ENCODE data around the gene RHEX.

RHEX gene

DNA sequence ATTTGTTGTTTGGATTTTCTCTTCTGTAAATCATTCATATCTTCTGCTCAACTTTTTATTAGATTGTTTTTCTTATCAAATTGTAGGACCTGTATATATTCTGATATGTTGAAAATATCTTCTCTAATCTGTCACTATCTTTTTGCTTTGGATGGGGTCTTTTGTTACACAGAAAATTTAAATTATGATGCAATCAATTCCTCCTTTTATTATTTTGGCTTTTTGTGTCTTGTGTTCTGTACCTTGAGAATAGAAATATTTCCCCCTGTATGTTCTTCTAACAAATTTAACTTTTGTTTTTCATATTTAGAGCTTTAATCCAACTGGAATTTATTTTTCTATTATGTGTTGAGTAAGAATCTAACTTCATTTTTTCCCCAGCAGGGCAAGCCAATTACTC lies 67.4 kb downstream of the RHEX start:
- DNase-seq, result no peak

DNA sequence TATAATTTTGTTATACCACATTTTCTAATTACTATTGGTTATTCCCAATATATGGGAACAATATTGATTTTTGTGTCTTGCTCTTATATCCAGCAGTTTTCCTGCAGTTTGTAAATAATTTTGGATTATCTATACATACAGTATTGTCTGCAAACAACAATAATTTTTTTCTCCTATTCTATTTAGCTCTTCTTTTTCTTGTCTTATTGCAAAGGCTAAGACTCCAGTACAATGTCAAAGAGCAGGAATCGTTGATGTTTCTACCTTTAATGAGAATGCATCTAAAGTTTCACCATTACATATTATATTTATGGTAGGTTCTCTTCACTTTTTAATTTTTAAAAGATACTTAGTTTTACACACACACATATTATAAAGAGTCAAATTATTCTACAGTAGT lies 68.3 kb downstream of the RHEX start:
- DNase-seq, result no peak

DNA sequence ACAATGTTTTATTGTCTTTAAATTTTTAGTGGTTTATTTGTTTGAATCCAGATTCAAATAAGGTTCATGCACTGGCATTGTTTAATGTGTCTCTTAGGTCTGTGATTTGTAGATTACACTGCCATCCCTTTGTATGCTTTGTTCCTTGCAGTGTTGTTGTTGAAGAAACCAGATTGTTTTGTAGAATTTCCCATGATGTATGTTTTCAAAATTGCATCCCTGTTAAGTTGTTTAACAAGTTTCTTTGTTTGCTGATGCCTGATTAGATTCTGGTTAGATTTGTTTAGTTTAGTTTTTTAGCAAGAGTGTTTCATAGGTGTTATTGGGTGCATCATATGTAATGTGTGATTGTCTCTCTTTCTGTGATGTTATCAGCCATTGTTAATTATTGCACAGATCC lies 69.7 kb downstream of the RHEX start:
- DNase-seq, result no peak

DNA sequence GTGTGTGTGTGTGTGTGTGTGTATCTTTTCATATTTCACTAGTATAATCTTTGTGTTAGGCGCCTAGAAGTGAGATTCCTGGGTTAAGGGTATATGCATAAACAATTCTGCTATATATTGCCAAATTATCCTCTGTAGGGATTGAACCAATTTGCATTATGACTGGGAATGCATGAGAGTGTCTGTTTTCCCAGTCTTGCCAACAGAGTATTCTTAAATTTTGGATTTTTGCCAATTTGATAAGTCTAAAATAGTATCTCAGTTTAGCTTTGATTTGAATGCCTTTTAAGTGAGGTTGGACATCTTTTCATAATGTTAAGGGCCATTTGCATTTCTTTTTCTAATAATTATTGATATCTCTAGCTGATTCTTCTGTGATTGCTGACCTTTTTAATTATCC lies 72.4 kb downstream of the RHEX start:
- no peak for DNase-seq

DNA sequence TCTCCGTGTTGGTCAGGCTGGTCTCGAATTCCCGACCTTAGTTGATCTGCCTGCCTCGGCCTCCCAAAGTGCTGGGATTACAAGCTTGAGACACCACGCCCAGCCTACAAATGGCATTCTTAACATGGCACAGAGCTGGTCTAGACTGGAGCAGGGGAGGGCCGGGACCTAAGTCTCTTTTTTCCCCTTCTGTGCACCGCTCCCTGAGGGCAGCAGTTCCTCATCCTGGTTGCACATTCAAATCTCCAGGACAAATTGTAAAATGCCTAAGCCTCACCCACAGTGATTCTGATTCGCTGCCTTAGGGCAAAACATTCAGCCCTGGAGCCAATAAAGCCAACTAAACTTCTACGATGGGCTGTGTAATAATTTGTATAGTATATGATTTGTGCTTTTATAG lies 74.4 kb downstream of the RHEX start:
- no peak for DNase-seq

DNA sequence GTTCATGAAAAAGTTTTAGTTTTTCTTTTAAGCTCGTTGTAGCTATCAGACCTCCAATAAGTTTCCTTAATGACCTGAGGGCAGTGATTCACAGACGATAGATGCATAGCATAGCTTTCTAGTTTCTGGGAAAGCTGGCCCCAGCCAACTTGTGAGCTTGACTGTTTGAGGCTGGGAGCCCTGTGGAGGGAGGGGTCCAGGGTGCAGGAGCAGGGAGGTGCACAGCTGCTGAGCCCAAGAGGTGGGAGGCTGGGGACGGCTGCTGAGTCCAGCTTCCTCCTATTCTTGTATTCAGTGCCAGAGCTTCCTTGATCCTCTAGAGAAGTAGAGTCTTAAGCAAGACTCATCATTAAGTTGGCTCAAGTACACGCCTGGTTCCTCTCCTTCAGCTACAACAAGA lies 75.2 kb downstream of the RHEX start:
- no peak for DNase-seq

DNA sequence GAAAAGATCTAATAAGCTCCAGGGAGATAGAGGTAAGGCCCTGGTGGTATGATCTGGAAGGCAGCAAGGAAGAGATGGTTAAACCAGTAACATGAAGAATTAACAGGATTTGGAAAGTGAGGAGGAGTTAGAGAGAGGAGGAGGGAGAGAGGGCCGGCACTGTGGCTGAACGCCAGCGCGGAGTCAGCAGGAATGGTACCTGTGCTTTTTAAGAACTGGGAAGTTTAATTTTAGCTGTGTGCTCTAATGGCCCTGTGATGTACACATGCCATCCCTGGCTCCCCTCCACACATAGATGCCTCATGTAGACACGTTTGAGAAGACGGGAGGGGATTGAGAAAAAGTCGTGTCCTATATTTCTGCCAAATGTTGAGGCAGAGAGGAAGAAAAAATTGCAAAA lies 78.1 kb downstream of the RHEX start:
- no peak for DNase-seq

DNA sequence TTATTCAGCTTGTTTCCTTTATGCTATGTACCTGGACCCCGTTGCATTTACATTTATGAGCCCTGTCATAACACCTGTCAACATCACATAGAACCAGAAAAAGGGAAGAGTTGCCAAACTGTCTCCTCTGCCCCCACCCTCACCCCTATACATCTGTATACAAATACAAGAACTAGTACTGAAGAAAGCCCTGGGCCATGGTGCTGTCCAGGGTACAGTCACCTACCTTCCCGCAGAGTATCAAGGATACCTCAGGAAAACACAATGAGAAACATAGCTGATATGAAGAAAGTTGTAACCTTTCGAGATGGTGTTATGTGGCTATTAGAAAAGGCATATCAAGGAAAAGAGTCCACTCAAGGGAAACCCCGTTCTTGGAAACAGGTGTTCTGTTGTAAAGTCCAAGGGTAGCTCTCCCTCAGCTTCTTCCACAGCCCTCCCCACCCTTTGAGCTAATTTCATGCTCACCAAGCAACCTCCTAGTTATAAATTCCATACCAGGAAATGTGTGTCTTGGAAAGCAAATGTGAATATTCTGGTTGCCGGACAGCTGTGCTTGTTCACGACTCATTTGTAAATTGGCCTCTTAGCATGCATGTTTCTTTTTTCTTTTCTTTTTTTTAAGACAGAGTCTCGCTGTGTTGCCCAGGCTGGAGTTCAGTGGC lies 80.9 kb downstream of the RHEX start:
- no peak for DNase-seq

DNA sequence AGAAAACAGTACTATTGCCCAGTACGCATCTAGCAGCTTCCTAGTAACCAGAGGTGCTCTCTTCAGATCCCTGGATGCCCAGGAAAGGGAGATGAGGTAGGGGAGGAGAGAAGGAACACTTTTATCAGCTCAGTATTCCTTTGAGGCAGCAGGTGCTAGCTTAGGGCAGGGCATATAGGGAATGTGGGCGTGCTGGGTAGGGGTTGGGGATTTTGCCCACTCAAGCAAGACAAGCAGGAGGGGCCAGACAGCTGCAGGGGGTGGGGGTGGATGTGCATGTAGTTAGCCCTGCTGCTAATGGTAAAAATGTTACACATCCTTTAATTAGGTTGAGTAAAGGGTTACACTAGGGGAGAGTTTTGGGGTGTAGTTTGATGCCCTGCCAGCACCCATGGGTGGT lies 82.3 kb downstream of the RHEX start:
- DNase-seq, result no peak

DNA sequence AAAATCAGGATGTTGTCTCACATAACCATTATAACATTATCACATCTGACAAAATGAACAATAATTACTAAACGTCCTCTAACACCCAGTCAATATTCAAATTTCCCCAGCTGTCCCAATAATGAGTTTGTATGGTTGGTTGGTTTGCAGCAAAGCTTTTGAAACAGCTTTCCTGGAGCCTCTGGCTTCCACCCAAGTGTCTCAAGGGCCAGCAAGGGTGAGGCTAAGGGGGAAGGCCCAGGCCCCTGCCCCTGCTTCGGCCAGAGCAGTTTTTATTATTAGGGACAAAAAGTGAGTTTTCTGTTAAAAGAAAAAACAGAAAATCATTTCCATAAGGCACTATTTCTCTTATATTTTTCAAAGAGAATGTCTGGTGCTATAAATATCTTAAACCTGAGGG lies 83.3 kb downstream of the RHEX start:
- DNase-seq, result no peak

DNA sequence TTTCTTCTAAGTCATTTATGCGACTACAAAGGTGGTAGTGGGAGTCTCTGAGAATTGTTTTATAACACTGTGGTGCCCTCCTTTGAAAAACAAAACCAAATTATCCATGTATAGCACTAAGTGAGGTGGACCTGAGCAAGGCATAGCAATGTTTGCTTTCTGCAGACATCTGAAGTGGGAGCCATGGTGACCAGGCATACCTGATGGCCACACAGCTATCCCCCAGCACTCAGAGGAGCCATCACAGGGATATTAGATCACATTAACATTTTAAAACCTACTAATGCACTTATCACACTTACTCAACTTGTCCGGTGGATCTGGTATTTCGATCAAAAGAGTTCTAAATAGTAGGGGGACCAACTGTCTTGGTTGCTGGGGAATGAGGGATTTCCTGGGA lies 89.0 kb downstream of the RHEX start:
- no peak for DNase-seq

DNA sequence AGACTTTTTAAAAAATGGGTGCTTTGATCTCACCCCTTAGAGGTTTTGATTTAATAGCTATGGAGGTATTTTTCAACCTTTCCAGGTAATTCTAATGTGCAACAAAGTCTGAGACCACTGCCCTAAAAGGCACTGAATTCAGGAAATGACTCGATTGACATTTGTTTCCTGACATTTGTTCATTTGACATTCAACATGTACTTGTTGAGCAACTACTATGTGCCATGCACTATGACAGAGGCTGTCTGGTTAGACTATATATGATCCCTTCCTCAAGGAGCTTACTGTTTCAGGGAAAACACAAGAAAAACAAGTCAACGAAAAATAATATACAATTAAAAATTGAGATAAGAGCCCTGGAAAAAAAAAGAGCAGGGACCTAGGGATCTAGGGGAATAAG lies 89.8 kb downstream of the RHEX start:
- DNase-seq, result no peak

DNA sequence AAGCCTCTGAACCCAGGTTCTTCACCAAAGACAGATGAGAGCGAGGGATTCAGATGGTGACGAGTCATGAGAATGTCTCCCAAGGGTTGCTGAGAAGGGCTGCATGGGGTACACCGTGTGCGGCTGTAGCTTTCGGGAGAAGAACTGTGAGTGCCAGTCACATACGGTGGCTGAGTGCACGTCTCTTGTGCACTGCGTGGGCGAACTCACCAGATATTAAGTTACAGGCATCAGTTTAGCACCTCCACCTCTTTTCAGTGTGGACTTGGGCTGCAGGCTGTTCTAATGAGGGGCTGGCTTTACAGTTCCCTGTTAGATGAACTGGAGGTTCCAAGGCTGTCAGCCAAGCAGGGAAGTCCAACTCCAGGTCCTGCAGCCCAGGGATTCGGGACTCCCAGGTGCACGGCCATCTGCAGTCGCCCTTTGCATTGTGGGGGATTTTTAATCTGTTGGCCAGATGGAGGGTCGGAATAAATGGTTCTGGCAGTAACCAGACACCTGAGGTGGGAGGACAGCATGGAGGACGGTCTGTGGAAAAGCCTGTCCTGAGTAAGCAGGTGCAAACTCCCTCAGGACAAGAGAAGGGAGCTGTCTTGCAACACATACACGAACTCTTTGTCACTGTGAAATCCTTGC lies 90.7 kb downstream of the RHEX start:
- no peak for DNase-seq

DNA sequence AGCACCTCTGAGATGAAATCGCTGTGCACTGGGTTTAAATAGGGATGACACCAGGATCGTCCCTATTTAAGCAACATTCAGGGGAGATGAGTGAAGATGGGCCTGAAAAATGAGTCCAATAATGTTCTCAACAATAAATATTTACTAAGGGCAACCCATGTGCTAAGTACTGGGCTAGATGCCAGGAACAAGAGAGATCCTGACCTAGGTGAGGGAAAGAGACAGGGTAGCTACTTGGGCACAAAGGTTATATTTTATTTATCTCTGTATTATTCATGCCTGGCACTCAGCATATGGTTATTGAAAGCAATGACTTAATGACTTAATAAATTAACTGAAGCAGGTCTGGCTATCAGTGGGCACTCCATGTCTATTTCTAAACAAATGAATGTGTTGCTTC lies 91.6 kb downstream of the RHEX start:
- no peak for DNase-seq

DNA sequence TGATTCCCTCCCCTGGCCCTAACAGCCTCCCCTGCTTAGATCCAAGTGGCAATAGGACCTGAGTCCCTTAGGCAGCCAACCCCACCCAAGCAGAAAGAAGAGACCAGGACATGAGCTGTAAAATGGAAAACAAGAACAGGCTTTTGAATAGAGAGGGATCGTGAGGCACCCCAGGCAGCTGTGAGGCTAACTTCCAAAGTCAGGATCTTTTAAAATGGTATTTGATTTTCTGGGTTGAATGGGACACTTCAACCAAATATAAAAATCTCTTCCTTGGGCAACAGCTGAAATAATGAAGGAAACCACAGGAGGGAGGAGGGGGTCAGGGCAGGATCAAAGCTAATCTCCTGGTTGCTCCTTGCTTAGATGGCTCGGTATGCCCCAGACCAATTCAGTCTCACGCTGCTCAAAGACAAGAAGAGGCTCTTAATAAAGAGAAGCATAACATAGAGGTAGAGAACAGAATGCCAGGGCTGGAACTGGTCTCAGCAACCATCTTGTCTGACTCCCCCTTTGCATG lies 92.9 kb downstream of the RHEX start:
- no peak for DNase-seq

All from COR-L47 (cell line).